GM18858 (cell line): ENCODE results near the gene CNKSR2.

ENCODE experiments used
- ATAC-seq: cut with Tn5 transposase; IDR thresholded peaks from one replicate; pipeline ENCODE4 v1.9.1; 2021; ENCODE audit not compliant: unreplicated experiment

CNKSR2 gene

DNA sequence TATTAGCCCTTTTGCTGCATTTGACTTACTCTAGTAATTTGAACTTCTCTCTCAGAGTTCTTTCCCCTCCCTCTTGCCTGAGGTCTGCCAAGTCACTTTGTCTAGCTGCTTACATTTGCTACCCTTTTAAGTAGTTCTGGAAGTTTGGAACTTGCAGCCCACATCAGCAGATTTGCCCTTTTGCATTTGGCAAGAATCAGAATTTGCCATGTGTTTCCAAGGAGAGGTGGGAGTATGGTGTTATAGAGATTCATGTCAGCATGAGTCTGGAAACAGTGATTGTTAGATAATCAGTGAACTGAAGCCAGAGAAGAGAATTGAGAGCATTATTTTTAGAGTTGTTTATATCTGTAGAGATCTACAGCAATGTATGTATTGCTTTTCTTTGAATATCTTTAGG, 231.8 kb downstream of the CNKSR2 start:
- no peak for ATAC-seq

DNA sequence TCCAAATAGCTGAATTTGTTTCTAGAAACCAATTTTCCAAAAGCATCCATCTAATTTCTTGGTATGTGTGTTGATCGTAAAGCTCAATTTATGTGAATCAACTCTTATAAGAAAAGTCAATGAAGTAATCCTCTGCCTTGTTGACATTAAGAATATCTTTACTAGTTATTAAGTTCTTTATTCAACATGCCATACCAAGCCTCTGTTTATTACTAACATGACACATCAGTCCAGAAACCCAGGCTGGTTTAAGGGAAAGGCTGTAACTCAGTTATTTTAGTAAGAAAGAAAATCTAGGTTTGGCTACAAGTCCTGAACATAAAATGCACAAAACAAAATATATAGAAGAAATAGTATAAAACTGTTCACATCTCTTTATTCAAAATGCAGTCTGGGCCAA, 235.9 kb downstream of the CNKSR2 start:
- ATAC-seq, result no peak

DNA sequence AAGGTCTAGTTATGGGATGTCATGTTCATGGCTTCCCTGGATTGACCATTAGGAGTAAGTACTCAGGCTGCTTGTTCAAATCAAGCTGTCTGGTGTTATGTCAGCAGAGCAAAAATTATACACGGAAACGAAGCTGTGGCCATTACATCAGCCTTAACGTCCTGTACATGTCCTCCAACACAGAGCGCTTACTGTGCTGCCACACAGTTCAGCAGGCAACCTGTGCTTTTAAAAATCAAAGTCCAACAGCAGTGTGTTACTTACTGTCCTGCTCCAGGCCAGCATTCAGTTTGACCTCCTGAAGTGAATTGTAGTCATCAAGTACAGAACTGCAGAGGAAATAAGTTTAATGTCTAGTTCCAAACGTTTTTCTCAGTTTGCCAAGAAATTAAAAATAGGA, 237.9 kb downstream of the CNKSR2 start:
- no peak for ATAC-seq

DNA sequence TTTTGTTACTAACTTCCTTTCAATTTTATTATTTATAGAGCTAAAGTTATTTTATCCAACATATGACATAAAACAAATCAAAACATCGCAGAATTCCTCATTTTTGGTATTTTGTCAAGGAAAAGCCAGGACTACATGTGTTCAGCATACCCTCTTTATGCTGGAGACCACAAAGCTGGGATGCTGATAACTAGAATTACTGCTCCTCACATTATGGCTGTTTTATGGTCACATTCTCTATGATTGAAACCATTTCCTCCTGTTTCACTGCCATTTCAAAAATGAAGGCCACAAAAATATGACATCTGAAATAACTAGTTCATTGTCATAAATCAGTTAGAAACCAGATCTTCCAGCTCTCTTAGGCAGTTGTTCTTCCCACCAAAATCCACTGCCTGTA, 242.2 kb downstream of the CNKSR2 start:
- ATAC-seq, result no peak

DNA sequence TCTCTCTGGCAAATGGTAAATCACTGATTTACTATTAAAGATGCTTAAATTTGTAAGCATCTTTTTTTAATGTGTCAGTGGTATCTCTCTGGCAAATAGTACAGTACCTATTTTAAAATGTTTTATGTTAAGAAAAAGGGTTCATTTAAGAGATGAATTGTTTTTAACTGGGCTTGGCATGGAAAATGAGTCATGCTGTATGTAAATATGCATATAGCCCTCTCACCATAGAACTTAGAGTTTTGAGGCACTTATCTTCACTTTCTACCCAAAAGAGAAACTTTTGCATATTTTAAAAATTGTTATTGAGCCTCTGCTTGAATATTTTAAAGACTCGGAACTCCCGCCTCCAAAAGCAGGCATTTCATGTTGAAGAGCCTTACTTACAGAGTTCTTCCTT, 246.0 kb downstream of the CNKSR2 start:
- no peak for ATAC-seq

DNA sequence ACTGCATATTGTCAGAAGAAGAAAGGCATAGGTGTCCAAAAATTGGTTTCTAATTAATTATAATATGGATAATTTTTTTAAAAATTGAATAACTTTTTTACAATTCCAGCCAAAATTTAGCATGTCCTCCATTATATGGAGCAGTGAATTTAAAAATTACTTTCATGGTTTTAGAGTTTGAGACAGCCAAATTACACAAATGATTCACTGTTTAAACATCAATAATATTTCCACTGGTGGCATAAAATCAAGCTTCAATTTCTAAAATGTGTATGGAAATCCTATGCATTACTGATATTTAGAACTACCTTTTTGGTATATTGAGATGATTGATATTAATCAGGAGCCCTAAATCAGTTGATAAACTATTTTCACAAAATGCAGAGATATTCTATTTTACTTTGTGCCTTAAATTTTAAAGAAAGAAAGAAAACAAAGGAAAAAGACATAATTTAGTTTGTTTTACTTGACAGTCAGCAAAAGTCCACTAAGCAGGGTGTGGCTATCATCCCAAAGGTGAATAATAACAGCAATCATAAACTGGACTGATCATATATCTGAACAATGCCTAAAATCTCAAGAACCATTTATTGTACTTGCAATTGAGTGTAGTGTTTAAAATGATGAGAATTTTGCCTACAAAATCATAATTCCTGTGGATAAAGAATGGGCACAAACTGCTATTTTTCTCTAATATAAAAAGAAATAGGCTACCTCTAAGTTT, 249.7 kb downstream of the CNKSR2 start:
- ATAC-seq, result no peak

DNA sequence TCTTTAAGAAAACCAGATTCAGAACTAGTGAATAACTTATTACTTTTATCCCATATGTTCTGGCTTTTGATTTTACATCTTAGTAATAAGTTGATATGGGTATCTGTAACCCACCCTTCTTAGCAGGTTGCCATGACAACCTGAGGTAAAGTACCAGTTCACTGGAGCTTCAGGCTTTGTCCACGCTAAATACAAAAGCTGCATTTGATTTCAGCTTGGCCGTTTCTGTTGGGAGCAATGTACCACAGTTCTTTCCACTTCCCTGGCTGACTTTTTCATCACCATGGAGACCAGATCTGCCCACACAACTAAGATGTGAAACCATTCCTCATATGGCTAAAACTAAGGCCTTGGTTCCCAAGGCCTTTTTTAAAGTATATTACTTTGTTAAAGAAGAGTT, 257.8 kb downstream of the CNKSR2 start:
- no peak for ATAC-seq

DNA sequence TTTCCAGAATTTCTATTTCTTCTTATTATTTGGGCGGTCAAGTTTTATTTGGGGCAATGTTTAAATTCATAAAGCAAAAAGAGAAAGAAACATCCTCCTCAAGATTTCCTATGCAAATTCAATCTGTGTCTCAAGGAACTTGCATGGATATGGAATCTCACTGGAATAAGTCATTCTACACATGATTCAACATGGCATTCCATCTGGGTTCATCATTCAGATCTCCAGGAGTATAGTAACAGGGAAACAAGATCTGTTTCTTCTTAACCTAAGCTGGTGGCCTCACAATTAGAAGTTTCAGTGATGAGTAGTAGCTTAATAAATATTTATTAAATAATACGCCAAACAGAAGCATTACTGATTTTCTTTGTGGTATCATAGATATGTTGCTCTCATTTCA, 264.1 kb downstream of the CNKSR2 start:
- no peak for ATAC-seq

DNA sequence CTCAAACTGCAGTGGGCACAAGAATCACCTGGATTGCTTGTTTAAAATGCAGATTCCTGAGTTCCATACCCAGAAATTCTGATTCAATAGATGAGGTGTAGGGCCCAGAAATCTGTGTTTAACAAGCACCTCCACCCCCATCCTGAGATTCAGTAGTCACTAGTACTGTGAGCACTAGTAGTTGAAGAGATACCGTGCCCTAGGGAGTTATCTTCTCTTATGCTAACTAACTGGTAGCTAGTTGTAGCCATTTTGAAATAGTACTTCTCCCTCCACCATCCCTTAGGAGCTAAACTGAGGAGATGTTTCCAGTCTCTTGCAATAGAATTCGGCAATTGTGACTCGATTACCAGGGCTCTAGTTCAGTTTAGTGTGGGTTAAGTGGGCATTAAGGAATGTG, 265.6 kb downstream of the CNKSR2 start:
- ATAC-seq, result no peak

DNA sequence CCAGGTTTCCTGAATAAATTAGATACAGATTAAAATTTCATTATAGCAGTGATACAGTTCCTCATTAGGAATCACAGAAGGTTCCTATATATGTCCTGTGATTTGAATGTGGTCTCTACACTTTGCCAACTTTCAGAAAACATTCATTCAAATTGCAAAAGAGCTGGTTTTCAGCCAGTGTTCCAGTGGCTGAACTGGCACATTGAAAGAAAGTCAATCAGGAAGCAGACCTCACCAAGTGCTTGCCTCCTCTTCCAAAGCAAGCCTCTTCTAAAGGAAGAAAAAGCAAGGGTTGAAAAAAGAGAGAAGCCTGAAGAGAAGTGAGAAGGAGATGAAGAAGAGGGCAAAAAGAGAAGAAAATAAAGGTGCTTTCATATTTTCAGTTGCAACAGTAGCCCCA, 271.2 kb downstream of the CNKSR2 start:
- ATAC-seq, result no peak

DNA sequence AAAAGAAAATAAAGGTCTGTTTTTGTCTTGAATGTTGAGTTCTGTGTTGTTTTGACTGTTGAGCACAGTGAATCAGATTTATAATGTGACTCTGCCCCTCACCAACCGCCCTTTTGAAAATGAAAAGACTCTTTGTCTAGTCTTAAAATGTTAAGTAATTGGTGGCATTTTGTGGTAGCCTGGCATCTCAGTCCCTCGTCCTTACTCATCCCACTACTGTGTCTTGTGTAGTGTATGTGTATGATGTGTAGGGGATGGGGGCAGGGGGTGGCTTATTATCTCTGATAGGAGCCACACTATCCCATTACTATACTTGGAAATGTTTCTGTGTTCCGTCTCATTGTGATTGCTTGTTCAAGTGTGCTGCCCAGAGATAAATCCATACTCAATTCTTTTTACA, 271.7 kb downstream of the CNKSR2 start:
- ATAC-seq, result no peak

DNA sequence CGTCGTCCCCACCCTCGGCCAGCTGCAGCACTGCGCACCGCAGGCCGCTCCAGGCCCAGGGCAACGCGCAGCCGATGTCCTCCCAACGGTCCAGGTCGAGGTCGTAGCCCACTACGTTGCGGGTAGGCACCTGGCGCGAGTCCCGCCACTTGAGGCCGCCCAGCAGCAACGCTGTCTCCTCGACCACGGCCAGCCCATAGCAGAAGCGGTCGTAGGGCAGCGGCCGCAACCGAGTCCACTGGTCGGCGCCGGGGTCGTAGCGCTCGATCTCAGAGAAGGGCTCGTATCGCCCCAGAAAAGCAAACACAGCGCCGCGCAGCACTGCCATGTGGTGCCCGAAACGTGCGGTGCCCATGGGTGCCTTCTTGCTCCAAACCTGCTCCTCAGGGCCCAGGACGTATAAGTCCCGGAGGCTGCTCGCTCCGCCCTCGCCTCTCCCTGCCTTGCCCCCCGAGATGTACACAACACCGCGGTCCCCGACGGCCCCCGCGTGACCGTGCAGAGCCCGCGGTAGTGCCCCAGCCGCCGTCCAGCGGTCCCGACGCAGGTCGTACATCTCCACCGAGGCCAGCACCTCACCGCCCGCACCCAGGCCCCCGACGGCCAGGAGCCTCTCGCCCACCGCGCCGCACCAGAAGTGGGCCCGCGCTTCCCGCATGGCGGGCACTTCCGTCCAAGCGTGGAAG, 281.8 kb downstream of the CNKSR2 start:
- ATAC-seq, result no peak

DNA sequence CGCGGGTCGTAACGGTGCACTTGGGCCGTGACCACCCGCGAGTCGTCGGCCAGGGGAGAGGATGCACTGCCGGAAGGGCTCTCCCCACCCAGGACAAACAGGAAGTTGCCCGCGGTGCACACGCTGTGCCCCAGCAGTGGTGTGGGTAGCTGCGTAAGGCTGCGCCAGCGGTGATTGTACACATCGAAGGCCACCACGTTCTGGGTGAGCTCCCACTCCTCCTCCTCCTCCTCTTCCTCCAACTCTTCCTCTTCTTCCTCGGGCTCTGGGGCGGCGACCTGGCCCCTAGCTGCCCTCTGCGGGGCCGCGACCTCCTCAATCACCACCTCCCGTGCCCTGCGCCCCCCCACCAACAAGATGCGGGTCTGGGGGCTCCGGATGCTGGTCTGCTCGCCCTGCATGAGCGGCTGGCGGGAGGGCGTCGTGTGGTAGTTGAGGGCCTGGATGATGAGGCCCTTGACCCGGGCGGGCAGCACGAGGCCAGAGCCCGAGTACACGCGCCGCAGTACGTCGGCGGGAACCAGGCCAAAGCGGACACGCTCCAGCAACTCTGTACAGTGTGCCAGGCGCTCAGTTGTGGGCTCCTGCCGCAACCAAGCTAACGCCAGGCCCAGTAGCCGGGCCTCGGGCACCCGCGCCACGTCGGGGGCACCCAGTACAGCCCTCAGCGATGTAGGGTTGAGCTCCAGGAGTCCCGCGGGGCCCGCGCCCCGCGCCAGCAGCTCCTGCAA, 282.5 kb downstream of the CNKSR2 start:
- ATAC-seq, result no peak

DNA sequence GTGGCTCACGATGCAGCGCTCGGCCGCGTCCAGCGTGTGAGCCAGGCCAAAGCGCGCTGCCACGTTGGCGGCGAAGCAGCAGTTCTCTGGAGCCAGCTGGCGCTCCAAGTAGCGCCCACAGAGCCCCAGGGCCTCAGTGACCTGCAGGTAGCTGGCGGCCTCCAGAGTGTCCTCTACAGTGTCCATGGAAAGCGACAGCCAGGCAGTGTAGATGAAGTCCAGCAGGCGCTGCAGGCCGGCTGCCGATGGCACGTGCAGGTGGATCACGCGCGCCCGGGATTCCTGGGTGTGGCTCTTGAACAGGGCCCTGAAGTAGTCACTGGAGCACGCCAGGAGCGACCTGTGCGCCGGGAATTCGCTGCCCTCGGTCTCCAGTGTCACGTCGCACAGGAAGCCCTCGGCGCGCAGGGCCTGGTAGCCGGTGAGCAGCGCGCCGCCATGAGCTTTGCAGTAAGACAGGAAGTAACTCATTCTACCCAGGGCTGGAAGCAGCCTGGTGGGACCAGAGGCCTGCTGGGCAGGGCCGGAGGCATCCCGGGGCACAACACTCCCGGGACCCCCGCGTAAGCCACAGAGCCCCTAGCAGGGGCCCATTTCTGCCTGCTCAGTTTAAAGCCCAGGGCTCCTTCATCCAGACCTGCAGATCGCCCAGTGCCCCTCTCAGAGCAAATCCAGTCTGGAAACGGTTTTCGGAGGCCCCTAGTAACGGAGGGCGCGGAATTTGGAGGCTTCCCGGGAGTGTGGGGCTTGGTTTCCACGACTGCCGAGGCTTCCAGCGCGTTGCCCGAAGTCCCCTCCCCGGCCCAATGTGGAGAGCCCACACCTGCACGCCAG, 283.3 kb downstream of the CNKSR2 start:
- no peak for ATAC-seq

DNA sequence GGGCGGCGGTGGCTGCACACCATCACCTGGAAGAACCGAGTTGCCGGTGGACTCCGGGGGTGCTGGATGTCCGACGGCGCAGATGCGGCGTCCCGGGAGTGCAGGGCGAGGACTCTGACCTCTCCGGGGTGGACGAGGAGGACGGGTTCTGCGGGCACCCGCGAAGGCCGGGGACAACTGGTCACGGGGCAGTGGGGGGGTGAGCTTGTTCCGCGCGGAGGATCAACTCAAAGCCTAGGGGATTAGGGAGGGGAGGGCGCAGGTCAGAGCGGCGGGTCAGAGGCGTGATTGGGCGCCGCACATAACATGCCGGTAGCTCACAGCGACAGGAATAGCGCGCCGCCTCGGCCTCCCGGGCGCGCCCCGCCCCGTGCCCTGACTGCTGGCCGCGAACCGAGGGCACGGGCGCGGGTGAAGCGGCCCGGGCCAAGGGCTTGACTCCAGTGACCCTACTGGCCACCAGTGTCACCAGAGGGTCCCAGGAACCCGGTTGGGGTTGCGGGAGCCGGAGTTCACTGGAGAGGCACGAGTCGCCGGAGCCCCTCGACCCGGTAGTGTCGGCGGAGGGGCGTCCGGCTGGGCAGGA, 284.0 kb downstream of the CNKSR2 start, which contains the start of gene KLHL34:
Gene KLHL34 (minus strand): TSS at position 179 of the 586 bp plus-strand sequence. CDS start 542 bp downstream, outside the sequence.
- no peak for ATAC-seq

DNA sequence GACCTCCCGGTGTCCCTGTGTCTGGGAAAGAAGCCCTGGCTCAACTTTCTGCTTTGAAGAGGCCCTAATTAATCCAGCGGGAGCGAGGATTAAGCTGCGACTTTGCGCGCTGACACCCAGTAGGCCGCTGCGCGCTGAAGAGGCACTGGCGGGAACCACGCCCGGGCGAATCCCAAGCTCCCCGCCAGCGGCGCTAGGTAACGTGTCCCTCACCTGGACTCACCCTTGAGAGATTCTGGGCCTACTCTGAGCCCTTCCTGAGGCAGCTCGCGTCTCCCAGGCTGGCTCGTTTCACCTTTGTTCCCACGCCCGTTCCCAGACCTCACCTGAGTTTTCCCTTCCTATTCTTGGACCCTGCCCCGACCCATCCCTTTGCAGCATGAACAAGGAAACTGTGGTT, 284.5 kb downstream of the CNKSR2 start:
- ATAC-seq, result no peak

DNA sequence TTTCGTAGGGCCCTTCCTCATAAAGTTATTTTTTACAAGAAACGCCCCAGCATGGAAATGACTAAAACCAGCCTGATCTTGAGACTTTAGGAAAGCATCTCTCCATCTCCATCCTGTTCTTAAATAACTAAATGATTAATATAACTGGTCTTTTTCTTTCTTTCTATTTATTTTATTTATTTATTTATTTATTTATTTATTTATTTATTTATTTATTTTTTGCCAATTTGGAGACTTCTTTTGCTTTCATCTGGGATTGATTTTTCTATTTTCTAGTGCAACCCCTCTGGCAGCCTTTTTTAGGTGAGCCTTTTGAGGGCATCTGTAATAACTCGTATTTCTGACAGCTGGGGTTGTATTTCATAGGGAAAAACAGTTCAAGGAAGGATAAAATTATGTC, 285.1 kb downstream of the CNKSR2 start:
- no peak for ATAC-seq

DNA sequence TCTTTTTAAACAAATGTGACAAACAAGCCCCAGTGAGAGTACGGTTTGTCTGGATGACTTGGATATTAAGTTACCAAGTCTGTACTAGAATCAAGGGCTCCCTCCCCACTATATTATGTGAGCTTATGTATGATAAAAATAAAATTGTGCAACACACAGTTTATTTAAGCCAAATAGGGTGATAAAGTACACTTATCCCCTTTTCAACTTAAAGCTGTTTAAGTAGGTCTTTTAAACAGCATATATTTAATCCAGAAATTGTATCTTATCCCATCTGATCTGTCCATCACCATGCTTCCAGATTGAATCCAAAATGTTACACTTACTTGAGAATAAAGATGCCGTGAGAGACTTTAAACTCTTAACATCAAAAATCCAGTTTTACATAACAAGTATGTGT, 285.9 kb downstream of the CNKSR2 start:
- ATAC-seq, result no peak

DNA sequence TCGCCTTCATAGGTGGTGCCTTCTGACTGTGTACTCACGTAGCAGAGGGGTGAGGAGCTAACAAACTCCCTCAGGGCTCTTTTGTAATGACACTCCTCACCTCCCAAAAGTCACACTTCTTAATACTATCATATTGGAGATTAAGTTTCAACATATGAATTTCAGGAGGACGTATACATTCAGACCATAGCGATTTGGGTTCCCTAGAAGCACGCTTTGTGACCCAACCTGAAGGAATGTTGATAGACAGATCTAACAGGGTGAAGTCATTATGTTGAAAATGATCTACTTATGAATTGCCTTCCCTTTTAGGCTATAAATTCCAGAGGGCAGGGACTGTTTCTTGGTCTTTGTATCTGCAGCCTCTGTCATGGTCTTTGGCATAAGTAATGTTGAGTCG, 287.1 kb downstream of the CNKSR2 start:
- ATAC-seq, result no peak

DNA sequence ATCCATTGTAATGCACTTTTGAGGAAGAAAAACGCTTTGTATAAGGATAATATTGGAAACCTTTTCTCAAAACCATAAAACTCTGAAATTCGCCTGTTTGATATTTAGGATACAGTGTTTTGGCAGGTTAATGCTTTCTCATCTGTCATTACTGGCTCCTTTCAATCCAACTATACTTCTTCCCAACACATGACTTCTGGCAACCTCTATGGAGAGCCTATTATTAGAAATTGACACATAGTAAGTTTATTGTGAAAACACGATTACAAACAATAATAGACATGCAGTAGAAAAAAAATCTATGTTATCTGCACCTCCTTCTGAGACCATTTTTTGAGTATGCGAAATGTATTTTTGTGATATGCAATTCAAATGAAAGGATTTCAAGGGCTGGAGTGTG, 288.5 kb downstream of the CNKSR2 start:
- no peak for ATAC-seq

DNA sequence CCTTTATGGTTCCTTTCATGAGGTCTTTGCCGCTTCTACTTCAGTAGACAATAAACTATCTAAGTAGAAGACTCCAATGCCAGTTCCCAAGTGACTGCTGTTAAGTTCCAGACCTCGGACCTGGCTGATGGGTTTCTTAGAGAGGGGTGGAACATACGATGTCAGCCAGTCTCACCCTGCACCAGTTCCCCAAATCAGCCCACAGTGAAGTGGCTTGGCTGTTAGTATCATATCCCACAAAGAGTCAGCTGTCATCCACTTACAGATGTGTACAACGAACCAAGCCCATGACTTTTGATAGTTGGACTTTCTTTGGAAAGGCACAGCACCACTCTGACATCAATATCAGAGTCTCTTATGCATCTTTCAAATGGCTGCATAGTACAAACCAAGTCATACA, 292.0 kb downstream of the CNKSR2 start:
- no peak for ATAC-seq
